ENCODE data around the gene ITPKB.
"Not testable (repeated sequence)": the region's sequence is repeated elsewhere in the genome, so short reads cannot be mapped to it uniquely, and the experiment has no call there.

The ITPKB gene

DNA sequence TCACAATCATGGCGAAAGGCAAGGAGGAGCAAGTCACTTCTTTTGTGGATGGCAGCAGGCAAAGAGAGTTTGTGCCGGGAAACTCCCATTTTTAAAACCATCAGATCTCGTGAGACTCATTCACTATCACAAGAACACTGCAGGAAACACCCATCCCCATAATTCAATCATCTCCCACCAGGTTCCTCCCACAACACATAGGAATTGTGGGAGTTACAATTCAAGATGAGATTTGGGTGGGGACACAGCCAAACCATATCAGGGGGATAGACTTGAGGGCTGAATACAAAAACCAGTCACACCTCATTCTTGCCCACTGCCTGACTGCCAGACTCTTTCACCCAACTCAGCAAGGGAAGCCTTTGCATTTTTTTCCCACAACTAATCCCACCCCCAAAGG is 140.1 kb downstream of the ITPKB start:
- not testable (repeated sequence) for DNase-seq

DNA sequence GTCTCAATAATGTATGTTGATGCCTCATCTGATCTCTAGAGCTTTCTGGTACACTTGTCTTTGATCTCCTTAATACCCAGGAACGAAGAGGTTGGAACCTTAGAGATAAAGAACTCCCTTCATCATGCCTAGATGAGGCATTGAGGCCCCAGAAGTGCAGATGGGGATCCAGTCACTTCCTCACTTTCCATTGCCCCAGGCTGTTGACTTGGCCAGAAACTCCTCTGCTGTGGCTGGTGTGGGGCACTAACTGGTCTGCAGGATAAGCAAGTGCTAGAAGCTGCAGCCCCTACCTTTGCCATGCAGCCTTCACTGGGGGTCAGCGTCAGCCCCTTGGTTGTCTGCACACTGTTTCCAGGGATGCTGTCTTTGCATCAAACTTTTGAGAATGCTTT is 140.6 kb downstream of the ITPKB start:
- DNase-seq, result no peak

DNA sequence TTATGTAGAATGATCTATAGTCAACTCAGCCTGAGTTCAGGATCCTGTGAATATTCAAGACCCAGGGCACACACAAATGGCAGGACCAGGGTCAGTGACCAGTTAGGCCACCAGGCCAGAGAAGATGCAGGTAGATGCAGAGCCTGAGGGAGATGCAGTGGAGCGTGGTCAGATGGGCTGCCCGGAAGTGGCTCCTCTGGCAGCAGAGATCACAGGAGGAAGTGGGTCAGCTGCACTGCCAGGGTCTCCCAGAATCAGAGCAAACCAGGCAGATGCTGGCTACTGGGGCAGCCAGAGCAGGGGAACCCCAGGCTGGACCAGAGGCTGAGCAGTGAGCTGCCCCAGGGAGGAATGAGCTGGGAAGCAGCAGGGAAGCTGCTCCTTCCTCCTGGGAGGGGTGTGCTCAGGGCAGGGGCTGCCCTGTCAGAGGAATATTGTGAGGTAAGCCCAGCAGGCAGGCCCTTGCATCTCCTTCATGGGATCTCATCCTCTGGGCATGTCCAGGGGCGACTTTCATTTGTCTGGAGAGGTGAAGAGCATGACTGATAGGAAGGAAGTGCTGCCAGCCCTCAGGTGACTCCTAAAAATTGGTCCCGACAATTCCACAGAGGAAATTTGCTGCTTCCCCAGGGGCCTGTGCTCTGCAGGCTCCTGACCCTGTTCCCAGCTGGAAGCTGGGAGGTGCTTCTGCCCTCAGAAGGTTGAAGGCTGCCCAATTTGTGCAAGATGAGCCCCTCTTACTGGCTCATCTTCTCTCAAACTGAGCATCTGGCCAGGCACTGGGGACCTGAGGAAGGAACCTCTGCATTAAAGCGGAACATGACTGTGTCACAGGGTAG is 141.2 kb downstream of the ITPKB start:
- no peak for DNase-seq

DNA sequence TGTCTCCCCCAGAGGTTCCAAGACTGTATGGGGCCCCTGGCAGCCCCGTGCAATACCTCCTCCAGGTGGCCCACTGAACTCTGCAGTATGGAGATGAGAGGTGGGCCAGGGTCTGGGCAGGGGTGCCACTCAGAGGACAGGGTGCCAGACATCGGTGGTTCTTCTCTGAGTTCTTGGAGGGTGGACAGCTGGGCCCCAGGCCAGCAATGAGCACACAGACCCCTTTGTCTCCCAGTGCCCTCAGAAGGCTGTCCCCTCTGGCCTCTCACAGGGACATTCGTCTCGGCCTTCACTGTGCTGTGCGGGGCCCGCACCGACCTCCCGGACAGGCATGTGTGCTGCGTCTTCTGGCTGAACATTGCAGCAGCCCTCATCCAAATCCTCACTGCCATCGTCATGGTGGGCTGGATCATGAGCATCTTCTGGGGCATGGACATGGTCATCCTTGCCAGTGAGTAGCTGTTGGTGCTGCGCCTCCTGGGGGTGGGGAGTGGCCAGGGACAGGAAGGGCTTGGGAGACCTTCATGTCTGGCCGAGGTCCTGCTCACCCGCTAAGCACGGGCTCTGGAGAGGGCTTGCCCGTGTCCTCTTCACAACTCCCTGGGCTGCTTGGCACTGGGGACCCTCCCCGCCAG is 142.4 kb downstream of the ITPKB start:
- DNase-seq, result no peak

DNA sequence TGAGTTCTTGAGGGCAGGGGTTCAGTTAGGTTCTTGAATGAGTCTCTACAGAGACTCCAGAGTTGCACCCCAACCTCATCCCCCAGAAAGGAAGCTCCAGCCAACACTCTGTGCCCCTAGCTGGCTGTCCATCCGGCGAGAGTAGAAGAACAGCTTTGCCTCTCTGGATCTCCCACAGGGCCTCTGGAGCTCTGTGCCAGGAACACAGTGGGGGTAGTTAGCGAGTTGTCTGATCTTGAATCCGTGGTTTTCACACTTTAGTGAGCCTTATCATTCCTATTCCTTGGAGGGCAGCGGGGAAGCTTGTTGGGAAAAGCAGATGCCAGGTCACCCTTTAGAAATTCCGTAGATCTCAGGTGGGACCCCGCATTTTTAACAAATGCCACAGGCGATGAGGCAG is 145.5 kb downstream of the ITPKB start:
- DNase-seq, result no peak

DNA sequence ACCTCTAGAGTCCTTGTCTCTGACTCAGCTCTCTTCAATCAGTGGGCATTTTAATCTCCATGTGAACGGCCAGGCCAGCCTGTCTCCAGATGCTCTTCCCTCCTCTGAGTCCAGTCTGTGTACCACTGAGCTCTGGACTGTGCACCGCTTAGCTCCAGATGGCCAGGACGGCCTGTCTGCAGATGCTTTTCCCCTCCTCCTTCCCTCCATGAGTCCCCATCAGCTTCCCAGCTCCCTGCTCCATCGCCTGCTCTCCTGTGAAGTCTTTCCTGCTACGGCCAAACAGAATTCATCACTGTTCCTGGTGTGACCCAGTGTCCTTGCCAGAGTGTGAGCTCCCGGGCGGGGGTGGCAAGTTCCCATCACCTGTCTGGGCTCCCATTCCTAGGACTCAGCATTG is 148.5 kb downstream of the ITPKB start:
- no peak for DNase-seq

DNA sequence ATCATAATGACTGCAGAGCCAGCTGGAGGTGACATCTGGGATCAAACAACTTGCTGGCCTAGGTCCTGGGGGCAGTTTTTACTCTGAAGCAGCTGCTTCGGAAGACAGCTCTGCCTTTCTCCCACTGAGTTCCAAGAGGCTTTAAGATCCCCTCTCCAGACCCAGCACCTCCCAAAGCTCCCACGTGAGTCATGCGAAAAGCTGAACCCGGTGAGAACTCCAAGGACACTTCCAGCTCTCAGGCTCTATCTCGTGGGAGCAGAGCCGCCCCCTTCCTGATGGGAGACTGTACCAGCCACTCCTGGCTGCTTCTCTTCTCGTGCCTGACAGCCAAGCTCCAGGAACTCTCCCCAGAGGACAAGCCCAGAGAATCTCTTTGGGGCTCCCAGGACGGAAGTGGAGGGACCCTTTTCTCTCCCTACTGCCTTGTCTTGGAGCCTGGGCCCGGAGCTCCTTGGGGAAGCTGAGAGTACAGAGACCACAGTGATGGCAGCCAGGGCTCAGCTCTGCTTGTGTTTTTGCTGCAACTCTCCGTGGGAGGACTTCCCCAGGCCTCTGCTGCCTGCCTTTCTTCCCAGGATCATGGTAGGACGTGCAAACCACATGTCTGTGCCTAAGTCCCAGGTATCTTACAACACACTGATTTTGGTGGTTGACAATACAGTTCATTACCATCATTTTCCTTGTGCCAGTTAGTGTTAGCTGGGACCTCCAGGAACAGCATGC is 149.9 kb downstream of the ITPKB start:
- DNase-seq, result no peak

DNA sequence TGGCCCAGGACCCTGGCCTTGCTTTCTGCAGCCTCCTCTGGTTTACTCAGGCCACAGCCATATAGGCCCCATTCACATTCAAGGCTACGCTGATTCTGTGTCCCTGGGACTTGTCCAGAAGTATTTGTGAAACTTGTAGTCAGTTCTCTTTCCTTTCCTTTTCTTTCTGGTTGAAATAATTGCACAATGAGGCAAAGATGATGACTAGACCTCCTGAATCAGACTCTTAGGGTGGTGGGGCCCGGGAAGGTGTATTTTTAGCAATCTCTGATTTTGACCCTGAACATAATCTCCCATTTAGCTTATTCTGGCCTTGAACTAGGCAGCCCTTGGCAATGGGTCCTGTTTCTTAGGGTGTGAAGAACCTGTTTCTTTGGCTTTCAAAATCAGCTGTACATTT is 150.6 kb downstream of the ITPKB start:
- no peak for DNase-seq

DNA sequence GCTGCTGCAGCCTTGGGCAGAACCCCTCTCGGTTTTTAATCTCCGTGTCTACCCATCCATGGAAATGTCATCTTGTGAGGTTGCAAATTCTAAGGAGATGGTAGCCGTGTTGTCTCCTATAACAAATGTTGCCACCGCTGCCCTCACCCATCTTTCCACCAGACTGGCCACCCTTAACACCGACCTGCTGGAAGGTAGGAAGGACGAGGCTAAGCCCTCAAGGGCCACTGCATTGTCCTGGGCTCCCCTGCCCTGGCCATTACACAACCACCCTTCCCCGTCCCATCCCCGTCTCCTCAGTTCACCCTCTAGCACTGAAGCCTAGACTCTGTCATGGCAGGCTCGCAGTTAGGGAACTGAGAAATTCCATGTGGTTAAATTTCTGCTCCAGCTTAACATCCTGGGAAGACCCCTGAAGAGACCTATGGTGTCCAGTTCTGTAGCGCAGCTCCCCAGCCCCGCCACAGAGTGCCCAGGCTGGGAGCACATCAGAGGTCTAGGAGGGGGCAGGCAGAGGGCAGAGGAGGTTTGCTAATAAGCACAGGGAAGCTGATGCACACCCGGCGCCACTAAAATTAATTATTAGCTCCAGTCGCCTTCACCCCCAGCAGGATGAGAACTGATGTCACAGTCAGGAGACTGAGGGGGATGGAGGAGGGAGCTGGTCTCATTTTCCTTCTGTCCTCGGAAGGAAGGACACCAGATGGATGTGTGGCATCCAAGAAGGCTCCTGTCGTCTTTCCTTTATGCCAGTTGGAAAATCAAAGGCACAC is 152.2 kb downstream of the ITPKB start:
- no peak for DNase-seq

DNA sequence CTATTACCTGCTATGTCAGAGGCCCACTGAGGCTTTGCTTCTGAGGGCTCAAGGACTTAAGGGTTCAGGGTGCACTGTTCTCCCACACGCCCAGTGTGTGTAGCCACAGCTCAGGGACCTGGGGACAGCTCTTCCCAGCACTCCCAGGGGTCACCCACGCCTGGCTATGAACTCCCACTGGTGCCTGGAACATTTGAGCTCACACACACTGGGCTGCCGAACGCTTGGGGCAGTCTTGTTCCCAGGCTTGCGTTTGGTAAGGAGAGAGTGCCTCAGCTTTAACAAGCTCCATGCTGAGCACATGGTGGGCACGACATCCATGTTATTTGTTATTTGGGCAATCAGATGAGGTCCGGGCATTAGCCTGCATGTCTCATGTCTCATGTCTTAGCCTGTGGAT is 153.0 kb downstream of the ITPKB start:
- DNase-seq, result no peak

DNA sequence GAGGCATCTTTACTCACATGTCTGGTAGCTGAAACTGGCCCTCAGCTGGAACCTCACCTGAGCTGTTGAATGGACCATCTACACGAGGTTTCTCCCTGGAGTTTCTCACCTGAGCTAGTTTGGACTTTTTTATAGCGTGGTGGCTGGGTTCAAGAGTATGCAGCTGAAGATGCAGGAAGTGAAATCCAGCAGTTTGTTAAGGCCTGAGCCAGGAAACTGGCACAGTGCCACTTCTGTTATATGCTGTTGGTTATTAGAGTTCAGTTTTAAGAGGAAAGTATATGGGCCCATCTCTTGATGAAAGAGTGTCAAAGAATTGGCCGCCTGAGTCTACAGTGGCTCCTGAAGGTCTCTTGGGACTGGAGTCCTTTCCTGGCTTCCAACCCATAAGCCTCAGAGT is 154.9 kb downstream of the ITPKB start:
- no peak for DNase-seq

DNA sequence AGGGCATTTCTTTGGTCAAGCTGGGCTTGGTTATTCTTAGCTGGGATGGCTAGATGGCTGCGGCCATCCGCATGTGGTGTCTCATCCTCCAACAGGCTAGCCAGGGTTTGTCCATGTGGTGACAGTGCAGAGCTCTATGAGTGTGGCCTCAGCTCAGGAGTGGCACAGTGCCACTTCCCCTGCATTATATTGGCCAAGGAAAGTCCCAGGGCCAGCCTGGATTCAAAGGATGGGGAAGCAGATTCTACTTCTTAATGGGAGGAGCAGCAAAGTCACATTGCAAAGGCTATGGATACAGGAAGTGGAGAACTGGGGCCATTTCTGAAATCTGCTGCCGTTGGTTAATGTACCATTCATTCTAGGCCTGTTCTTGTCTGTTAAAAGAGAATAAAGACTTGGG is 156.1 kb downstream of the ITPKB start:
- DNase-seq, result no peak
